Measurements from ENCODE around the gene RMC1. TPM values are rescaled to one million over a fixed set of nuclear protein-coding genes. Genes with fewer than 3 reads are reported as not detected.

RMC1 gene
- total RNA-seq, 1 donor from 2014 or later: 28.5 TPM

DNA sequence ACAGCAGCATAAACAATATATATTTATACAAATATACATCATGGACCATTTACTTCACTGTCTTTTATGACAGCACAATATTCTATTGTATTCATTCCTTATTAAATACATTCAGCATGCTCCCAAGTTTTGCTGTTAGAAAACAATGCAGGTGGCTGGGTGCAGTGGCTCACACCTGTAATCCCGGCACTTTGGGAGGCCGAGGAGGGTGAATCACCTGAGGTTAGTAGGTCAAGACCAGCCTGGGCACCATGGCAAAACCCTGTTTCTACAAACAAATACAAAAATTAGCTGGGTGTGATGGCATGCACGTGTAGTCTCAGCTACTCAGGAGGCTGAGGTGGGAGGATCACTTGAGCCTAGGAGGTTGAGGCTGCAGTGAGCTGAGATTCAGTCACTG lies 44.0 kb downstream of the RMC1 start:
- Mint-ChIP-seq H3K27ac (ENCODE audit: unreplicated experiment) (no peak overlapping the region), H3K9me3 (ENCODE audit: unreplicated experiment) (peaks cover 1% of the 10 kb centered on the region), H3K4me3 (ENCODE audit: unreplicated experiment) (no peak overlapping the region), H3K36me3 (ENCODE audit: unreplicated experiment) (no peaks in the 10 kb centered on the region), H3K4me1 (ENCODE audit: low read depth, unreplicated experiment) (no peaks in the 10 kb centered on the region), H3K27me3 (ENCODE audit: unreplicated experiment) (peaks cover 2% of the 10 kb centered on the region)
- TF ChIP-seq, protein P1, sequence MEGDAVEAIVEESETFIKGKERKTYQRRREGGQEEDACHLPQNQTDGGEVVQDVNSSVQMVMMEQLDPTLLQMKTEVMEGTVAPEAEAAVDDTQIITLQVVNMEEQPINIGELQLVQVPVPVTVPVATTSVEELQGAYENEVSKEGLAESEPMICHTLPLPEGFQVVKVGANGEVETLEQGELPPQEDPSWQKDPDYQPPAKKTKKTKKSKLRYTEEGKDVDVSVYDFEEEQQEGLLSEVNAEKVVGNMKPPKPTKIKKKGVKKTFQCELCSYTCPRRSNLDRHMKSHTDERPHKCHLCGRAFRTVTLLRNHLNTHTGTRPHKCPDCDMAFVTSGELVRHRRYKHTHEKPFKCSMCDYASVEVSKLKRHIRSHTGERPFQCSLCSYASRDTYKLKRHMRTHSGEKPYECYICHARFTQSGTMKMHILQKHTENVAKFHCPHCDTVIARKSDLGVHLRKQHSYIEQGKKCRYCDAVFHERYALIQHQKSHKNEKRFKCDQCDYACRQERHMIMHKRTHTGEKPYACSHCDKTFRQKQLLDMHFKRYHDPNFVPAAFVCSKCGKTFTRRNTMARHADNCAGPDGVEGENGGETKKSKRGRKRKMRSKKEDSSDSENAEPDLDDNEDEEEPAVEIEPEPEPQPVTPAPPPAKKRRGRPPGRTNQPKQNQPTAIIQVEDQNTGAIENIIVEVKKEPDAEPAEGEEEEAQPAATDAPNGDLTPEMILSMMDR (IDR thresholded peaks at IDR 0.05; ENCODE audit: partially characterized antibody, unreplicated experiment): no peak
- no peak for DNase-seq

GRCh38 chr18:23547846-23548245 lies 44.5 kb downstream of the RMC1 start:
- Mint-ChIP-seq H3K9me3 (ENCODE audit: unreplicated experiment) (peaks cover 2% of the 10 kb centered on the region), H3K4me1 (ENCODE audit: low read depth, unreplicated experiment) (no peaks in the 10 kb centered on the region), H3K27ac (ENCODE audit: unreplicated experiment) (no peak overlapping the region), H3K36me3 (ENCODE audit: unreplicated experiment) (no peaks in the 10 kb centered on the region), H3K27me3 (ENCODE audit: unreplicated experiment) (peaks cover 2% of the 10 kb centered on the region), H3K4me3 (ENCODE audit: unreplicated experiment) (no peak overlapping the region)
- TF ChIP-seq, protein P1 (IDR thresholded peaks at IDR 0.05; ENCODE audit: partially characterized antibody, unreplicated experiment): no peak
- DNase-seq: no peak

DNA sequence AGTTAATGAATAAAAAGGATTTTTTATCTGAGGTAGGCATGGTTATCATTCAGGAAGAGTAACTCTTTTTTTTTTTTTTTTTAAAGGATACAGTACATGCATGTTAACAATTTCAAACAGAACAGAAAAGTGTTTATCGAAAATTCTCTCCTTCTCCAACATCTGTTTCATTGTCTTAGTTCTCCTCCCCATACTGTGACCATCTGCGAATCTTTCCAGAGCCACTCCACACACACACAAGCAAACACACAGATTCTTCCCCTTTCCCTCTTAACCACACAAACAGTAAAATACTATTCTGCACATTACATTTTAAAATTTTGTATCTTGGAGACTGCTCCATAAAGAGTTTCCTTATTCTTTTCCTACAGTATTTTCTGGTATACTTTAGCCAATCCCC lies 45.0 kb downstream of the RMC1 start:
- Mint-ChIP-seq H3K4me1 (ENCODE audit: low read depth, unreplicated experiment) (no peaks in the 10 kb centered on the region), H3K4me3 (ENCODE audit: unreplicated experiment) (no peak overlapping the region), H3K27me3 (ENCODE audit: unreplicated experiment) (peaks cover 2% of the 10 kb centered on the region), H3K36me3 (ENCODE audit: unreplicated experiment) (no peaks in the 10 kb centered on the region), H3K9me3 (ENCODE audit: unreplicated experiment) (peaks cover 2% of the 10 kb centered on the region), H3K27ac (ENCODE audit: unreplicated experiment) (no peak overlapping the region)
- no peak for DNase-seq
- TF ChIP-seq, protein P1 (IDR thresholded peaks at IDR 0.05; ENCODE audit: partially characterized antibody, unreplicated experiment): no peak

- no peak for DNase-seq
- Mint-ChIP-seq H3K27ac (ENCODE audit: unreplicated experiment) (no peak overlapping the region), H3K36me3 (ENCODE audit: unreplicated experiment) (no peaks in the 10 kb centered on the region), H3K4me3 (ENCODE audit: unreplicated experiment) (no peak overlapping the region), H3K27me3 (ENCODE audit: unreplicated experiment) (peaks cover 2% of the 10 kb centered on the region), H3K4me1 (ENCODE audit: low read depth, unreplicated experiment) (no peaks in the 10 kb centered on the region), H3K9me3 (ENCODE audit: unreplicated experiment) (peaks cover 2% of the 10 kb centered on the region)
- TF ChIP-seq, protein P1 (IDR thresholded peaks at IDR 0.05; ENCODE audit: partially characterized antibody, unreplicated experiment): no peak
These were observed 45.4 kb downstream of the RMC1 start for GRCh38 chr18:23548719-23549118.

GRCh38 chr18:23550898-23551297 lies 47.6 kb downstream of the RMC1 start:
- peaks cover 2% of the 10 kb centered on the region for H3K27me3 Mint-ChIP-seq (ENCODE audit: unreplicated experiment)
- no peak overlapping the region for H3K27ac Mint-ChIP-seq (ENCODE audit: unreplicated experiment)
- peaks cover 5% of the 10 kb centered on the region for H3K9me3 Mint-ChIP-seq (ENCODE audit: unreplicated experiment)
- no peak overlapping the region for H3K4me3 Mint-ChIP-seq (ENCODE audit: unreplicated experiment)
- TF ChIP-seq, protein P1 (IDR thresholded peaks at IDR 0.05; ENCODE audit: partially characterized antibody, unreplicated experiment): no peak
- DNase-seq: no peak
- H3K4me1 Mint-ChIP-seq (ENCODE audit: low read depth, unreplicated experiment): no peaks in the 10 kb centered on the region
- no peaks in the 10 kb centered on the region for H3K36me3 Mint-ChIP-seq (ENCODE audit: unreplicated experiment)
